ENCODE data around the gene RTF2. TPM values are rescaled to one million over a fixed set of nuclear protein-coding genes. Genes with fewer than 3 reads are reported as not detected.

The RTF2 gene
- total RNA-seq, 2 experiments from 2014 or later: 52.7 to 55.2 TPM

- Mint-ChIP-seq H3K4me1 (ENCODE audit: low read depth) (peaks cover 37% of the 10 kb centered on the region), H3K27ac (peak overlapping the region; percentile 98), H3K9me3 (no peaks in the 10 kb centered on the region), H3K36me3 (ENCODE audit: low read depth) (peaks cover 49% of the 10 kb centered on the region), H3K27me3 (no peaks in the 10 kb centered on the region), H3K4me3 (peak overlapping the region; percentile 99)
- Histone ChIP-seq H3K36me3 (ENCODE audit: insufficient read depth, low read length) (peaks cover 17% of the 10 kb centered on the region), H3K4me3 (ENCODE audit: low read length) (peak overlapping the region; percentile 91), H3K9me3 (ENCODE audit: control insufficient read depth in 1 of 2, insufficient read depth in 1 of 2, low read length in 2 of 2) (no peaks in the 10 kb centered on the region), H3K4me1 (ENCODE audit: insufficient read depth, low read length) (peaks cover 33% of the 10 kb centered on the region), H3K27me3 (ENCODE audit: control insufficient read depth in 1 of 2, insufficient read depth in 2 of 2, low read length in 2 of 2) (no peaks in the 10 kb centered on the region), H3K27ac (ENCODE audit: low read depth in 1 of 2, low read length in 2 of 2) (peak overlapping the region; percentile 90 to 93)
- TF ChIP-seq CTCF (IDR thresholded peaks at IDR 0.05): no peak
- intact Hi-C loops (cut with DNase I, micrococcal nuclease): loop anchor here (2.0 kb wide), 2 partner anchors 68 to 70 kb away; no protein-coding TSS in a partner anchor
- peak in 3 of 14 experiments; percentile 20 to 33 (median 28) for DNase-seq
- POLR2A ChIA-PET: interaction anchor here (1.3 to 2.0 kb wide), 6 partner anchors 48 to 111 kb away, joined by 4 to 21 read pairs (median 6); partner anchors contain the start of genes AURKA, CASS4, CSTF1 and FAM210B
- CTCF ChIA-PET: interaction anchor here (0.6 to 1.0 kb wide), 3 partner anchors 57 to 77 kb away, joined by 3 to 6 read pairs (median 5); partner anchors contain the start of genes AURKA, CASS4 and CSTF1
- no peak for ATAC-seq (ENCODE audit: poor library complexity)
Observed at GRCh38 chr20:56469077-56469449, 636 bp downstream of the RTF2 start.

GRCh38 chr20:56483970-56484369 lies 15.5 kb downstream of the RTF2 start:
- no peak for TF ChIP-seq CTCF (IDR thresholded peaks at IDR 0.05)
- H3K4me3 Mint-ChIP-seq: peak overlapping the region; percentile 81
- H3K4me1 ChIP-seq (ENCODE audit: insufficient read depth, low read length): peaks cover 13% of the 10 kb centered on the region
- peak overlapping the region; percentile 47 to 57 for H3K27ac ChIP-seq (ENCODE audit: low read depth in 1 of 2, low read length in 2 of 2)
- intact Hi-C loops (cut with DNase I, micrococcal nuclease): no loop called here
- H3K36me3 ChIP-seq (ENCODE audit: insufficient read depth, low read length): peaks cover 80% of the 10 kb centered on the region
- H3K4me1 Mint-ChIP-seq (ENCODE audit: low read depth): peaks cover 66% of the 10 kb centered on the region
- no peaks in the 10 kb centered on the region for H3K27me3 ChIP-seq (ENCODE audit: control insufficient read depth in 1 of 2, insufficient read depth in 2 of 2, low read length in 2 of 2)
- no peaks in the 10 kb centered on the region for H3K9me3 ChIP-seq (ENCODE audit: control insufficient read depth in 1 of 2, insufficient read depth in 1 of 2, low read length in 2 of 2)
- ATAC-seq (ENCODE audit: poor library complexity) (peak; percentile 84), DNase-seq (peak in 4 of 14 experiments; percentile 41 to 58 (median 45))
- peak overlapping the region; percentile 11 for H3K4me3 ChIP-seq (ENCODE audit: low read length)
- H3K27me3 Mint-ChIP-seq: no peaks in the 10 kb centered on the region
- H3K36me3 Mint-ChIP-seq (ENCODE audit: low read depth): peaks cover 96% of the 10 kb centered on the region
- H3K9me3 Mint-ChIP-seq: no peaks in the 10 kb centered on the region
- ChIA-PET POLR2A (interaction anchor here (1.0 to 1.4 kb wide), 4 partner anchors 10 to 92 kb away, joined by 3 to 5 read pairs (median 4); partner anchors contain the start of genes AURKA and CSTF1), CTCF (no interaction called here)
- peak overlapping the region; percentile 89 for H3K27ac Mint-ChIP-seq

GRCh38 chr20:56487216-56487615 lies 18.8 kb downstream of the RTF2 start:
- no peak overlapping the region for H3K4me3 ChIP-seq (ENCODE audit: low read length)
- Mint-ChIP-seq H3K4me1 (ENCODE audit: low read depth) (peaks cover 49% of the 10 kb centered on the region), H3K27me3 (no peaks in the 10 kb centered on the region), H3K9me3 (no peaks in the 10 kb centered on the region), H3K27ac (peak overlapping the region; percentile 17), H3K4me3 (no peak overlapping the region), H3K36me3 (ENCODE audit: low read depth) (peaks cover 93% of the 10 kb centered on the region)
- POLR2A ChIA-PET: no interaction called here
- H3K27ac ChIP-seq (ENCODE audit: low read depth in 1 of 2, low read length in 2 of 2): no peak overlapping the region
- TF ChIP-seq CTCF (IDR thresholded peaks at IDR 0.05): no peak
- no peaks in the 10 kb centered on the region for H3K9me3 ChIP-seq (ENCODE audit: control insufficient read depth in 1 of 2, insufficient read depth in 1 of 2, low read length in 2 of 2)
- peaks cover 72% of the 10 kb centered on the region for H3K36me3 ChIP-seq (ENCODE audit: insufficient read depth, low read length)
- no peaks in the 10 kb centered on the region for H3K27me3 ChIP-seq (ENCODE audit: control insufficient read depth in 1 of 2, insufficient read depth in 2 of 2, low read length in 2 of 2)
- DNase-seq: peak in 1 of 14 experiments; percentile 17
- intact Hi-C loops (cut with DNase I, micrococcal nuclease): no loop called here
- CTCF ChIA-PET: no interaction called here
- no peak for ATAC-seq (ENCODE audit: poor library complexity)
- peaks cover 13% of the 10 kb centered on the region for H3K4me1 ChIP-seq (ENCODE audit: insufficient read depth, low read length)

All from CD4-positive, alpha-beta T cell (primary cell).